ENCODE data around the gene CEP112.
"Not testable (repeated sequence)": the region's sequence is repeated elsewhere in the genome, so short reads cannot be mapped to it uniquely, and the experiment has no call there.

The CEP112 gene

GRCh38 chr17:66085221-66085620 is 106.7 kb downstream of the CEP112 start:
- no peak for TF ChIP-seq CTCF (IDR thresholded peaks at IDR 0.05)
- no peak for TF ChIP-seq ZFX (IDR thresholded peaks at IDR 0.05; ENCODE audit: borderline replicate concordance)
- H3K27ac ChIP-seq: no peak overlapping the region

GRCh38 chr17:66080670-66081069 is 111.3 kb downstream of the CEP112 start:
- H3K27ac ChIP-seq: not testable (repeated sequence)

GRCh38 chr17:66076546-66077190 is 115.3 kb downstream of the CEP112 start:
- TF ChIP-seq ZFX (IDR thresholded peaks at IDR 0.05; ENCODE audit: borderline replicate concordance): no peak
- no peak for TF ChIP-seq CTCF (IDR thresholded peaks at IDR 0.05)
- no peak overlapping the region for H3K27ac ChIP-seq

GRCh38 chr17:66073384-66073783 is 118.5 kb downstream of the CEP112 start:
- H3K27ac ChIP-seq: no peak overlapping the region
- TF ChIP-seq CTCF (IDR thresholded peaks at IDR 0.05): no peak
- no peak for TF ChIP-seq ZFX (IDR thresholded peaks at IDR 0.05; ENCODE audit: borderline replicate concordance)

- no peak overlapping the region for H3K27ac ChIP-seq
- TF ChIP-seq ZFX (IDR thresholded peaks at IDR 0.05; ENCODE audit: borderline replicate concordance) (no peak), CTCF (IDR thresholded peaks at IDR 0.05) (no peak)
Observed at GRCh38 chr17:66063686-66064085, 128.2 kb downstream of the CEP112 start.

GRCh38 chr17:66056148-66056547 is 135.8 kb downstream of the CEP112 start:
- TF ChIP-seq CTCF (IDR thresholded peaks at IDR 0.05) (no peak), ZFX (IDR thresholded peaks at IDR 0.05; ENCODE audit: borderline replicate concordance) (no peak)
- no peak overlapping the region for H3K27ac ChIP-seq

GRCh38 chr17:66054242-66054641 is 137.7 kb downstream of the CEP112 start:
- H3K27ac ChIP-seq: no peak overlapping the region
- TF ChIP-seq ZFX (IDR thresholded peaks at IDR 0.05; ENCODE audit: borderline replicate concordance): no peak
- no peak for TF ChIP-seq CTCF (IDR thresholded peaks at IDR 0.05)

- H3K27ac ChIP-seq: no peak overlapping the region
- TF ChIP-seq ZFX (IDR thresholded peaks at IDR 0.05; ENCODE audit: borderline replicate concordance) (no peak), CTCF (IDR thresholded peaks at IDR 0.05) (no peak)
Observed at GRCh38 chr17:66044083-66044482, 147.8 kb downstream of the CEP112 start.
